Neural cell (in vitro differentiated cells): ENCODE data around the gene GAREM1. TPM values are rescaled to one million over a fixed set of nuclear protein-coding genes. Genes with fewer than 3 reads are reported as not detected.

Experiments used
- H2AFZ ChIP-seq: fragments of 200-600, 300-800 bp; sonication (generic), shearing (Covaris generic); 2 replicates; pipeline ENCODE4 v1.6.0; 2014; ENCODE audit warnings: low read depth, mild to moderate bottlenecking, antibody characterized with exemption, low read length, moderate library complexity
- H3F3A ChIP-seq: fragments of 200-600 bp; shearing (Covaris generic); 2 replicates; pipeline ENCODE4 v1.6.1; 2016; ENCODE audit warnings: mild to moderate bottlenecking, moderate library complexity, mixed read lengths, antibody characterized with exemption, low read length; ENCODE audit not compliant: insufficient read depth, poor library complexity, severe bottlenecking
- H3K27ac ChIP-seq: fragments of 200-600, 300-800 bp; sonication (generic), shearing (Covaris generic); 2 replicates; pipeline ENCODE4 v1.5.1; 2014; ENCODE audit warnings: mild to moderate bottlenecking, low read length, moderate library complexity
- H3K27me3 ChIP-seq: fragments of 300-800, 200-600 bp; sonication (generic), shearing (Covaris generic); 2 replicates; pipeline ENCODE4 v1.6.0; 2014; ENCODE audit warnings: mild to moderate bottlenecking, low read depth, low read length, moderate library complexity; ENCODE audit not compliant: insufficient read depth
- H3K36me3 ChIP-seq: fragments of 300-800, 200-600 bp; sonication (generic), shearing (Covaris generic); 2 replicates; pipeline ENCODE4 v1.5.1; 2014; ENCODE audit warnings: mild to moderate bottlenecking, antibody characterized with exemption, low read length, moderate library complexity; ENCODE audit not compliant: insufficient read depth
- H3K4me2 ChIP-seq: fragments of 300-800, 200-600 bp; sonication (generic), shearing (Covaris generic); 2 replicates; pipeline ENCODE4 v1.6.0; 2014; ENCODE audit warnings: mild to moderate bottlenecking, low read length
- H3K4me3 ChIP-seq: fragments of 300-800, 200-600 bp; sonication (generic), shearing (Covaris generic); 2 replicates; pipeline ENCODE4 v1.5.1; 2014; ENCODE audit warnings: mild to moderate bottlenecking, low read length, moderate library complexity
- H3K79me2 ChIP-seq: fragments of 200-600 bp; shearing (Covaris generic); replicated peaks from 2 replicates; pipeline ENCODE4 v1.6.0; 2014; ENCODE audit warnings: mild to moderate bottlenecking, low read length, moderate library complexity; ENCODE audit not compliant: insufficient read depth
- H3K9ac ChIP-seq: fragments of 300-800, 200-600 bp; sonication (generic), shearing (Covaris generic); 2 replicates; pipeline ENCODE4 v1.6.1; 2016; ENCODE audit warnings: mild to moderate bottlenecking, low read length, mixed read lengths
- H3K9me2 ChIP-seq: fragments of 200-600 bp; shearing (Covaris generic); 2 replicates; pipeline ENCODE4 v1.6.1; 2016; ENCODE audit warnings: mild to moderate bottlenecking, low read length, mixed read lengths; ENCODE audit not compliant: insufficient read depth
- H3K9me3 ChIP-seq: fragments of 200-600, 300-800 bp; sonication (generic), shearing (Covaris generic); 2 replicates; pipeline ENCODE4 v1.6.1; 2016; ENCODE audit warnings: mild to moderate bottlenecking, mixed run types, low read length, moderate library complexity, mixed read lengths
- H4K20me1 ChIP-seq: fragments of 200-600 bp; shearing (Covaris generic); 2 replicates; pipeline ENCODE4 v1.6.1; 2016; ENCODE audit warnings: mild to moderate bottlenecking, mixed run types; ENCODE audit not compliant: insufficient read depth
- CTCF ChIP-seq: fragments of 450-650 bp; IDR thresholded peaks from 2 replicates; pipeline ENCODE4 v1.5.1; 2014; ENCODE audit warnings: antibody characterized with exemption, mild to moderate bottlenecking, moderate library complexity; ENCODE audit not compliant: poor library complexity, severe bottlenecking
- EP300 ChIP-seq: fragments of 450-650 bp; conservative IDR thresholded peaks from 2 replicates; pipeline ENCODE4 v1.6.1; 2014; ENCODE audit warnings: antibody characterized with exemption, mild to moderate bottlenecking, moderate library complexity; ENCODE audit not compliant: poor library complexity, severe bottlenecking
- EZH2 ChIP-seq: fragments of 200-600, 300-800 bp; shearing (Covaris generic), sonication (generic); IDR thresholded peaks from 2 replicates; pipeline ENCODE4 v1.6.1; 2014; ENCODE audit warnings: antibody characterized with exemption, low read length, borderline replicate concordance, mild to moderate bottlenecking; ENCODE audit not compliant: insufficient read depth, poor library complexity, severe bottlenecking
- MXI1 ChIP-seq: fragments of 450-650 bp; conservative IDR thresholded peaks from 2 replicates; pipeline ENCODE4 v1.6.1; 2014; ENCODE audit warnings: antibody characterized with exemption, mild to moderate bottlenecking; ENCODE audit not compliant: poor library complexity, severe bottlenecking
- POLR2AphosphoS5 ChIP-seq: IDR thresholded peaks from 2 replicates; pipeline ENCODE4 v1.6.1; 2012
- RAD21 ChIP-seq: fragments of 450-650 bp; conservative IDR thresholded peaks from 2 replicates; pipeline ENCODE4 v1.6.1; 2014; ENCODE audit warnings: antibody characterized with exemption, mild to moderate bottlenecking, moderate library complexity
- REST ChIP-seq: IDR thresholded peaks from 2 replicates; pipeline ENCODE4 v1.6.1; 2012; ENCODE audit warnings: borderline replicate concordance
- SMC3 ChIP-seq: fragments of 450-650 bp; conservative IDR thresholded peaks from 2 replicates; pipeline ENCODE4 v1.6.1; 2014; ENCODE audit warnings: antibody characterized with exemption, mild to moderate bottlenecking, moderate library complexity; ENCODE audit not compliant: poor library complexity
- TAF1 ChIP-seq: IDR thresholded peaks from 2 replicates; pipeline ENCODE4 v1.6.1; 2012; ENCODE audit warnings: low read depth
- polyA plus RNA-seq: library from polyadenylated mRNA; depleted of rRNA; stranded (reverse); fragments of >200 nt; gene quantifications from 2 replicates; pipeline ENCODE4 v1.2.3, GENCODE V29; 2014

GAREM1 gene
- polyA plus RNA-seq, 1 donor from 2014 or later, result 1.3 TPM

- H4K20me1 ChIP-seq, result no peaks in the 10 kb centered on the region
- no peak overlapping the region for H2AFZ ChIP-seq
- no peaks in the 10 kb centered on the region for H3K9me3 ChIP-seq
- H3K4me3 ChIP-seq, result no peak overlapping the region
- no peak overlapping the region for H3K27ac ChIP-seq
- H3K4me2 ChIP-seq, result no peak overlapping the region
- H3K9ac ChIP-seq, result no peak overlapping the region
- no peaks in the 10 kb centered on the region for H3F3A ChIP-seq
- no peak for TF ChIP-seq POLR2AphosphoS5
- no peak for TF ChIP-seq REST
- no peak for TF ChIP-seq CTCF
- TF ChIP-seq RAD21, result no peak
- TF ChIP-seq EZH2, result no peak
- no peak for TF ChIP-seq TAF1
- H3K9me2 ChIP-seq, result no peaks in the 10 kb centered on the region
- no peaks in the 10 kb centered on the region for H3K27me3 ChIP-seq
- no peaks in the 10 kb centered on the region for H3K36me3 ChIP-seq
- no peaks in the 10 kb centered on the region for H3K79me2 ChIP-seq
These were observed 90.8 kb downstream of the GAREM1 start for GRCh38 chr18:32379891-32380290.

GRCh38 chr18:32378705-32379104 is 92.0 kb downstream of the GAREM1 start:
- Histone ChIP-seq H3K9ac (no peak overlapping the region), H3K4me3 (no peak overlapping the region), H4K20me1 (no peaks in the 10 kb centered on the region), H3F3A (no peaks in the 10 kb centered on the region), H3K27me3 (no peaks in the 10 kb centered on the region), H3K27ac (no peak overlapping the region), H3K79me2 (no peaks in the 10 kb centered on the region), H3K36me3 (no peaks in the 10 kb centered on the region), H3K4me2 (no peak overlapping the region), H3K9me2 (no peaks in the 10 kb centered on the region), H3K9me3 (no peaks in the 10 kb centered on the region), H2AFZ (no peak overlapping the region)
- TF ChIP-seq EP300, result no peak
- TF ChIP-seq MXI1, result no peak
- no peak for TF ChIP-seq RAD21
- no peak for TF ChIP-seq CTCF
- TF ChIP-seq POLR2AphosphoS5, result no peak
- no peak for TF ChIP-seq TAF1
- no peak for TF ChIP-seq EZH2
- no peak for TF ChIP-seq SMC3
- TF ChIP-seq REST, result no peak
